Stimulated activated CD8-positive, alpha-beta memory T cell treated with anti-CD3 and anti-CD28 coated beads, Interleukin-7, amount 100 ng/mL, for 4 hours (primary cell): ENCODE data around the gene PATJ.

Source experiments
- DNase-seq, 2 donors: peaks; one replicate each; pipeline ENCODE4 v3.0.0-alpha.2; 2020; ENCODE audit warnings: low read depth in 2 of 2

PATJ gene

DNA sequence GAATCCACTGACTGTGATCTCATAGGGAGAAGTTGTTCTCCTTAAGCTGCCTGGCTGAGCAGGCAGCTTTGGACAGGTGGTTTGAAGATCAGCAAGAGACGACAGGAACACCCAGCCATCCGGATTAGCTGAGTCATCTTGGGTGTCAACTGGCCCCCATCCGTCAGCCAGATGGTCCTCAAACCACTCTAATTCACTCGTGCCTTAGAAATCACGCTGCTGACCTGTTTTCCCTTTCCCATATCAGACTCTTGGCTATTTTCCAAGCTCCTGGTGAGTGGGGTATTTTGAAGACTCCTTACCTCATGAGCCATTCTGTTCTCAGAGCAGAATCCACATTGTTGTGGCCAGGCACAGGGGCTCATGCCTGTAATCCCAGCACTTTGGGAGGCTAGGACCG, 303.3 kb downstream of the PATJ start:
- DNase-seq, result no peak

DNA sequence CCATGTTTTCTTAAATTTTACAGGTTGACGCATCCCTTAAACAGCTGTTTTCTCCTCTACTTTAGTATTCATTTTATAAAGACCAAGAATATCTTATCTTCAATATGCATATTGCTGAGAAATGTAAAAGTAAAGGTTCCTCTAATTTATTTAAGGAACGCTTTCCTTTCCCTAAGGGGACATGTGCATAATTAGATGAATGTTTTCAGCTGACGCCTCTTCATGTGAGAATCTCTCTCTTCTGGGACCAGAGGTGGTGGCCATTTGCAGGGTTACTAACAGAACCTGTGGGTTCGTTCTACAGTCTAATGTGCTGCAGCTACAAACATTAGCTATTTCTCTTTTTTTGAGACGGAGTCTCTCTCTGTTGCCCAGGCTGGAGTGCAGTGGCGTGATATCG, 304.6 kb downstream of the PATJ start:
- DNase-seq, result no peak

DNA sequence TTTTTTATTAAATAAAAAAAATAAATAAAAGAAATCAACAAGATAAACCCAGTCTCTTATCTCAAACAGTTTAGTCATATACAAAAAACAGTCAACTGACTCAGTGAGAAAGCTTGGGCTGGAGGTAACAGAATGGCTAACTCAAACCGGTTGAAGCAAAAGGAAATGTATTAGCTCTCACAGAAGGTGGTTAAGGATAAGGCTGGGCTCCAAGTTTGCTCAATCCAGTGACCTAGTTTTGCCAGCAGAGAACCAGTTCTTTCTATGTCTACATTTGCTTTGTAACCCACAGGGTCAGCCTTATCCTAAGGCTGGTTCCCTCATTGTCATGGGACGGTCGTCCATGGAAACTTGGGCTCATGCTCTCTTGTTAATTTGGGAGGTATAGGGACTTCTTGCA, 307.9 kb downstream of the PATJ start:
- DNase-seq, result no peak

DNA sequence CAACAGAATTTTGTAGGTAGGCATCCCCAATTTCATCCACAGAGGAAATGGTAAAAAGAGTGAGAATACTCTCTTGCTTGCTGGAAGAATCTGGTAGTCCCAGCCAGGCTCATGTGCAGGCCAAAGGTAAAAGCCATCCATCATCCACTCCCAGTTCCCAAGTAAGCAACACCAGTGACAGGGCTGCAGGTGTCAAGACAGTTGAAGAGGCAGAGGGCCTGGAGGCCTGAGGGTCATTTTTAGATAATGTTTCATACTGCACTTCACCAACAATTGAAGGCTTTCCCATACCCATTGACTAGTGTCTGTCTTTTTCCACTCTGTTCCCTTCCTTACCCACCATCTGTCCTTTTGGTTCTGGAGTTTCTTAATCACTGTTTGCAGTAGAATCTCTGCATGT, 310.7 kb downstream of the PATJ start:
- DNase-seq, result no peak

DNA sequence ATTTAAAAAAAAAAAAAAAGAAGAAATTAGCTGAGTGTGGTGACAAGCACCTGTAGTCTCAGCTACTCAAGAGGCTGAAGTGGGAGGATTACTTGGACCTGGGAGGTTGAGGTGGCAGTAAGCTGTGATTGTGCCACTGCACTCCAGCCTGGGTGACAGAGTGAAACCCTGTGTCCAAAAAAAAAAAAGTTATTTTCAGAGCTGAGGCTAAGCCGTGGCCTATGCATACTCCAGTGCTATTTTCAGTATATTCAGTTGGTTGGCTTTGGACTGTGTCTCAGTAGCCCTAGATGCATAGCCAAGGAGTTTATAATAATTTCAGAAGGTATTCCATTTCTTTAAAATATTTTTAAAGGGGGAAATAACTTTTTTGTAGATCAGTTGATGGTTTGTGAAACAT, 311.9 kb downstream of the PATJ start:
- no peak for DNase-seq

DNA sequence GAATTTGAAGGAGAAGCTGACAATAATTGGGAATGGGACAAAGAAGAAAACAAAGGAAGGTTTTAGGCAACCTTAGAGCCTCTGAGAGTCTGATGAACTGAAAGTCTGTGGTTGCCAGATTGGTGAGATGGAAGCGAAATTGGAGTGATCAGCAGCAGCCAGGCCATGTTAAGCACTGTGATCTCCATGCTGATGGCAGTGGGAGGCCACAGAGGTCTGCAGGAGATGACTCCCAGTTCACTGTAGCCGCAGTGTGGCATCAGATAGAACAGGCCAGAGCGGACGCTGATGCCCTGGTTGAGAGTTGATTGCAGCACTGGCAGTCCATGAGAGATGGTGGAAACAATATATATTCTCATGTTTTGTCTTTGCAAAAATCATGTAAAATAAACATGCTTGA, 314.9 kb downstream of the PATJ start:
- DNase-seq, result no peak

DNA sequence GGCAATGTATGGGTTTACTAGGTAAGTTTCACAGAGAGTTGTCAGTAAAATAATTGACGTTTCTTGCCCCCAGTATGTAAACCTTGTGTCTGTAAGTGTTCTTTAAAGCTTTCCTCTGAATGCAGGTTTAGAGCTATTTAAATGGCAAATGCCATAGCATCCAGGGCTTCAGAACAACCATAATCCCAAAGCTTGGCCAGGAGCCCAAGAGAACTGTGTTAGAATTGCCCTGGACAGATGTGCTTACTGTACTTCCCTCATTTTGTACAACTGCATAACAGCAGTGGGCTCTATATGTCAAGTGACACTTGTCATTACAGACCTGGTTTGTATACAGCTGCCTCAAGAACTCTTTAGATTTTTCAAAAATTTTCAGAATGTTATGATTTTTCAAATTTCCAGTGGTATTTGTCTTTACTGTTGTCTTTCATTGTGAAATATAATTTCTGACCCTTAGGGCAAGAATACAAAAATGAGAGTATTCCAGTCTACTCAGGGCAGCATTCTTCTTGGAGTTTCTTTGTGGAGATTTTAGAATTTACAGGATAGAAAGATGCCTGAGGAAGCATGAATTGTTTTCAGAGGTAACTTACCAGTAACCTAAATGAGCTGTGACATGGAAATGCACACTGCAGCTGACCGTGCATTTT, 315.5 kb downstream of the PATJ start:
- no peak for DNase-seq

DNA sequence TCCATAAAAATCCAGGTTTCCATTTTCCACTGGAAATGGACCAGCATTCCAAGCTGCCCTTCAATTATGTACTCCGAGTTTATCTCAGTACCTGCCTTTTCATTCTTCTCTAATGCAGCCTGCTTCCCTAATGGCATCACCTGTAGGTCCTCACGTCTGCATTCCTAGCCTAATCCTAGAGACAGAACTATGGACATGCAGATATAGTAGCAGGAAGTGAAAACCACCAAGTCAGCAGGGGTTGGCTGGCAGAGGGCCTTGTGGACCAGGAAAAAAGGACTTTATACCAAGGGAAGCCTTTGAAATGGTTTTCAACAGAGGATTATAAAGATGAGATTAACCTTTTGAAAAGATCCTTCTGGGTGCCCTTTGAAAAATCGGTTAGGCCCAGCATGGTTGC, 316.7 kb downstream of the PATJ start:
- DNase-seq, result no peak

DNA sequence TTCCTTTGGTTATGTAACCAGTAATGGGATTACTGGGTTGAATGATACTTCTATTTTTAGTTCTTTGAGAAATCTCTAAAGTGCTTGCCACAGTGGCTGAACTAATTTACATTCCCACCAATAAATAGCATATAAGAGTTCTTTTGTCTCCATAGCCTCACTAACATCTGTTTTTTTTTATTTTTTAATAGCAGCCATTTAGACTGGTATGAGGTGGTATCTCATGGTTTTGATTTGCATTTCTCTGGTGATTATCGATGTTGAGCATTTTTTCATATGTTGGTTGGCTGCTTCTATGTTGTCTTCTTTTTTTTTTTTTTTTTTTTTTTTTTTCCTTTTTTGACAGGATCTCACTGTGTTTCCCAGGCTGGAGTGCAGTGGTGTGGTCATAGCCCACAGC, 319.8 kb downstream of the PATJ start:
- no peak for DNase-seq

DNA sequence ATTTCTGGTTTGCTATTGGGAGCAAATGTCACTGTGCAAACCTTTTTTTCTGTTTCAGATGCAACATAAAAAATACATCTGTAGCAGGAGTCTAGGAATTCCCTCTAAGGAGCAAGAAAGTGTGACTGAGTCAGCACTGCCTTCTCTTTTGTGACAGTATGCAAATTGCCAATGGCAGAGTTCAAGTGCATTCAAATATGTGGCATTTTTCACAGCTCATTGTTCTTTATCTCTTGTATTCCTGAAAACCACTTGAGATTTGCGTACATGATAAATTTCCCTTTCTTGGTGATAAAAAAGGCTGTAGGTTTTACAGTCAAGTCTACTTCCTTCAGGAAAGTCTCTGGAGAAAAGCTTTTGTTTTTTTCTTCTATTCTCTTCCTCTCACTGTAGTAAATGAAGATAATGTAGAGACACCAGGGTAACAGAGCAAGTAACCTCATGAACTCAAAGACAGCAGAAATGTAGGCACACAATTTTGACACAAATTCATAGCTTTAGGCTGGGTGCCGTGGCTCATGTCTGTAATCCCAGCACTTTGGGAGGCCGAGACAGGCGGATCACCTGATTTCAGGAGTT, 322.6 kb downstream of the PATJ start:
- no peak for DNase-seq

DNA sequence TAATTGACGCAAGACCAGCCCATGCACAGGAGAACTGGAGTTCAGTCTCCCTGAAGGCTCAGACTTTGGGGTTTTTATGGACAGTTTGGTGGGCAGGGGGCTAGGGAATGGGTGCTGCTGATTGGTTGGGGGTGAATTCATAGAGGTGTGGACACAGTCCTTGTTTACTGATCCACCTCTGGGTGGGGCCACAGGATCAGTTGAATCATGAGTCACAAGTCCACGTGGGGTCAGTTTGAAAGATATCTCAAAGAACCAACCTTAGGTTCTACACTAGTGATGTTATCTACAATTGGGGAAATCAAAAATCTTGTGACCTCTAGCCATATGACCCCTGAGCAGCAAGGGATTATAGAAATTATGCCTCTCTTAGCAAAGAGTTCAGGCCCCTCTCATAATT, 324.4 kb downstream of the PATJ start:
- DNase-seq, result no peak

DNA sequence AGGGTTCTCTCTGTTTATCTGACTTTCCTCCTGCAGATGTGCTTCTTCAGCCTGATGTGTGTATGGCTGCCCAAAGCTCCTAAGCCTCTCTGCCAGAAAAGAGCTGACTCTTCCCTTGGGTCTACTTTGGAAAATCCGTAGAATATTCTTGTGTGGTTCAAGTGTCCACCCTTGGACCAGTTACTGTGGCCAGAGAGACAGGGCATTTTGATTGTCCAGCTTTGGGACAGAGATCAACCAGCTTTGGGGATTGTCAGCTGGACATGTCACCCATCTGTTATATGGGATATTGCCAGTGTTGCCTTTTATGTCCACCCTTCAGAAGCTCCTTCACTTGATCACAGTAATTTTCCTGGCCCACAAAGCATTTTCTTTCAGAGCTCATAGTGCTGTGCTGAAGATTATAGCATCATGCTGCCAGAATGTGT, 326.1 kb downstream of the PATJ start:
- DNase-seq, result no peak

DNA sequence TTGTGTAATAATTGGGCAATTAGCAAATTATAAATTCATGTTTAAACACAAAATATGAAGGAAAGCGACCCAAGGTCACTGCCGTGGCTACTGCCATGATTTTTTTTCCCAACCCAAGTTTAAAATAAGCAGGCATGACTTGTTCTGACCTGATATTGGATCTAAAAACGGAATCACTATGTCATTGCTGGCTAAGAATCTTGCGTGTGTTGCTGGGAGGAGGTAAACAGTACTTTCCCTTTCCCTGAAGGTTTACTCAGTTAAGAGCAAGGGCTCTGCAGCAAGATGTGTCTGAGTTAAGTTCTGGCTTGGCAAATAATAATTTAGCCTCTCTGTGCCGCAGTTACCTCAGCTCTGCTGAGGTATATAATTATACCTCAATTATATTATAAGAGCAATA, 326.7 kb downstream of the PATJ start:
- DNase-seq, result no peak

DNA sequence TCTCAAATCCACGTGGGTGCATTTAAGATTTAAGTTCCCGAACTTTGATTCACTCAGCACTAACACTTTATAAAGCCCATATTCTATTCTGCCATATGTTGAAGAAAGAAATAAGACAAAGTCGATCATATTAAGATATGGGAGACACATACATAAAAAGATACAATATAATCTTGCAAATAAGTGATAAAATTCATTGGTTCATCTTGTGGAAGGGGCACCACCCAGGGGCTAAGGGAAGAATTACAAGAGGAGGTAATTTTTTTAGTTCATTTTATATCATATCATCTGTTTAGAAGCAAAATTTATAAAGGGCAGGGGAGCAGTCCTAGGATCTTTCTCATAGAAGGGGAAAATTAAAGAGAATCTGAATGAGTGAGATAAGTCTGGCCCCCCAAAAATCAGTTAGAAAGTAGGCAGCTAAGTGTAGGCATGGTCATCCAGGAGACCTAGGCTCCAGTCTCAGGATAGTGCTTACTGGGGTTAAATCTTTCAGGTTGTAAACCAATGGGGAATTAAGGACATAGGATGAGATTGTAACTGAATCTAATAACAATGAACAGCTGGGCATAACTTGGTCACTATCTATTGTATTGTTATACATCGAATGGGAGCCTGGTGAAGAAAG, 328.2 kb downstream of the PATJ start:
- no peak for DNase-seq

DNA sequence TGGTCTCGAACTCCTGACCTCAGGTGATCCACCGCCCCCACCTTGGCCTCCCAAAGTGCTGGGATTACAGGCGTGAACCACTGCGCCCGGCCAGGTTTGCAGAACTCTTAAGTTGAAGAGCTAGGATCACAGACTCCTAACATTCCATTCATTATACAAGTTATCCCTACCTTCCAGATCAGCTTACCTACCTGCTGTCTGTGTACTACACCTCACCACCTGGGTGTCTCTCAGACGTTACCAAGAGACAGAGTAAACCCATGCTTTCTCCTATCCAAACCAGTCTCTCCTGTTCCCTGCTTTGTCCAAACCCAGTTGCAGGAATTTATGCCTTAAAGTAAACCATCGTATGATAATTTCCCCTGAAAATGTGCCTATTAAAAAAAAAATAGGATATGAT, 329.4 kb downstream of the PATJ start:
- DNase-seq, result no peak

DNA sequence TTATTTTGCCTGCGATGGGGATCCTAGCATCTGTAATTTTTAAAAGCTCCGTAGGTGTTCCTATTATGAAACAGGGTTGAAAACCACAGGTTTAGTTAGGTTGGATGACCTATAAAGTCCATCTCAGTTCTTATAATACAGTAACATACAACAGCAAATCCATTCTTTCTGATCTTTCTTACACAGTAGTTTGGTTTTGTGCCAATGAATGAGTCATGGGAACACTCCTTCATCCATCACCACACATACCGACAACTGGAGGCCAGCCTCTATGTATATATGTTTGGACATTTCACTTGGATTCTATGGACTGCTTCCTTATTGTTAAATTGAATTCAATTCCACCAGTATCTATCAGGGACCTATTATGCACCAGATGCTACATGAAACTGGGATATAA, 334.0 kb downstream of the PATJ start:
- DNase-seq, result no peak

DNA sequence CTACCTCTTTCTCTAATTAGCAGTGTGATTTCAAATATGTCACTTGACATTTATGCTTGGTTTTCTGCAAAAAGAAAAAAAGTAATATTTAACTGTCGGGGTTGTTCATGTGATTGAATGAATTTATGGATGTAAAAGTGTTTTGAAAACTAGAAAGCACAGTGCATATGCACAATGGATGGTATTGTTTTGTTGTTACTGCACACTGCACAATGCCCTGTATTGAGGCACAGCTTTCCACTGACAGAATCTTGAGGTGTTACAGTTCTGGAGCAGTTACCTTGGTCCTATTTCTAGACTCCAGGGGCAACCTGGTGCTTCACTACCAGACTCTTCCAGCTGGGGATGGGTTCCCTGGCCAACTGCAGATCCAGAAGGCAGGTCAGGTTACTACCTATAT, 335.5 kb downstream of the PATJ start:
- no peak for DNase-seq

DNA sequence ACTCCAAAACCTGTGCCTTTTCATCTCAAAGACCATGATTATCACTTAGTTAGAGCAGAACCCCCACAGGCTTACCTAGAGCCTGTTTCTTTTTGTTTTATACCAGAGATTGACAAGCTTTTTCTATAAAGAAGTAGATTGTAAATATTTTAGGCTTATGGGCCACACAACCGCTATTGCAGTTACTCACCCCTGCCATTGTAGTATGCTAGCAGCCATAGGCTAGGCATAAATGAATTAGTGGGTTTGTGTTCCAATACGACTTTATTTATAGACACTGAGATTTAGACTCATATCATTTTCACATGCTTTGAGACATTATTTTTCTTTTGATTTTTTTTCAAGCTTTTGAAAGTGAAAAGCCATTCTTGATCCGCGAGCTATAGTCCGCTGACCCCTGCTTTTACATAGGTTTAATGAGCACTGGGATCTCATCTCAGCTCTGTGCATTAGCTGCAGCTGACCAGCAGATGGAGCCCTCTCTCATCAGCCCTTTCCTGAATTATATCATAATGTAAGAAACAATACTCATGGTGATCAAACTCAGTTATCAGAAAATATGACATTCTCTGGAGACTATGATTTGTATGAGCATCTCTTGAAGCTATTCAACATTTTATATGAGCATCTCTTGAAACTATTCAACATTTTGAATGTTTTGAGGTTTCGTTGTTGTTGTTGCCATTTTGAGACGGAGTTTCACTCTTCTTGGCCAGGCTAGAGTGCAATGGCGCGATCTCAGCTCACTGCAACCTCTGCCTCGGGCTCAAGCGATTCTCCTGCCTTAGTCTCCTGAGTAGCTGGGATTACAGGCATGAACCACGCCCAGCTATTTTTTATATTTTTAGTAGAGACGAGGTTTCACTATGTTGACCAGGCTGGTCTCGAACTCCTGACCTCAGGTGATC, 340.4 kb downstream of the PATJ start:
- DNase-seq, result peak in 1 of 2 donors; percentile 1

DNA sequence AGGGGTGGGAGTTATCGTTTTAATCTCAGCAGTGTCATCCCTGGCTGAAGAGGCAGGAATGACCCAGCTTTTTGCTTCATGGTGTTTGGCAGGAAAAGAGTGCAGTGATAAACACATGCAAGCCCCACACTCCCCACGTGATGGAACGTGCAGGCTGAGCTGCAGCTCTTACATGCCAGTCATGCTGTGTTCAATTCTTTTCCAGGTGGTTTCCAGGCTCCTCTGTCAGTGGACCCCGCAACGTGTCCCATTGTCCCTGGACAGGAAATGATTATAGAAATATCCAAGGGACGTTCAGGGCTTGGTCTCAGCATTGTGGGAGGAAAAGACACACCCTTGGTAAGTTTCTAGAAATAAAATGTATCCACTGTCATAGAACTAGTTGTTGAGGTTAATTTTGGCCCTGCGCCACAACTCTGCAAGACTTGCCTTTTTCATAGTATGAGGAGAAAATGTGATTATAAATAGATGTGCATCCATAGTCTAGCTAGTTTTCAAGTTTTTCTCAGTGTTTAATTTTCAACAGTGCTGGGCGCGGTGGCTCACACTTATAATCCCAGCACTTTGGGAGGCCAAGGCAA, 342.1 kb downstream of the PATJ start:
- no peak for DNase-seq

DNA sequence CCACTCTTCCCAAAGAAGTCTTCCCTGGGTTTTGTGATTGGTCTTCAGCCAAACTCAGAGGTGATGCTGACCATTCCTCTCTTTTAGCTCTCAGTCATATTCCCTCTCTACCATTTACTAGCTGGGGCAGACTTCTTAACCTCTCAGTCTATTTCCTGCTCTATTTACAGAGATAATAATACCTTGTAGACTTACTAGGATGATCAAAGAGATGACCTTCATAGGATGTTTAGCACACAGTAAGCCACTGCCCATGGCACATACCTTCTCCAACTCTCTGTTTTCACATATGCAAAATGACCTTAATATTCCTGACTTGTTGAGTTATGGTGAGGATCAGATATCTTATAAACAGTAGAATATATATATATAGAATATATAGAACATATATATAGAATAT, 346.2 kb downstream of the PATJ start:
- no peak for DNase-seq

DNA sequence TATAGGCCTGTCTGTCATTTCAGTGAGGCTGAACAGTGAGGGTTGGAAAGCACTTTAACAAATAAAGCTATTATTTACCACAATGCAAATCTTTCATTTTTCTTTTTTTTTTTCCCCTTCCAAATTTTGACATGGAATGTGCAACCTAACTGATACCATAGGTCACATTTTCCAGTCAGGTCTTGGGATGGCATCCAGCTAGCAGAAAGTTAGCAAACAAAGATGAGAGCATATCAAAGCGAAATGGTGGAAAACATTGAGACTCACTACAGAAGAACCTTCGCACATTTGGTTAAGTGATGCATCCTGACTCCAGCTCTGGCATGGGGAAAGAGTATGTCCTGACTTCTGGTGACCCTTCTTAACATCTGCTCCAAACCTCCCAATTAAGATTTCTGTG, 347.3 kb downstream of the PATJ start:
- DNase-seq, result no peak

DNA sequence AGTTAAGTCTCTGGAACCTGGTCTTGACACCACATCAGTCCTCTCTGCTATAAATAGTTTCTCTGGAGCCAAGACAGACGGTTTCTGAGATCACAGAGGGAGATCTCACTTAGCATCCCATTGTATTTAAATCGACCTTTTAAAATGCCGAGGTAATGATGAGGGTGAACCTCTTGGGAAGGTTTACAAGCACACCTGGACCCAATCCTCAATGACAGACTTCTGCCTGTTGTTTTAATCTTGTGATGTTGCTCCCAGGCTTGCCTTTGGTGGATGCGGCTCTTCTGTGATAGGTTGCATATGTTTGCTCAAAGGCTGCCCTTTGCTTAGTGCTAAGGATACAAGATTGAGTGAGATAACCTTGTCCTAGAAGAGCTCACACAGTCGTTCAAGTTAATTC, 347.7 kb downstream of the PATJ start:
- no peak for DNase-seq
